NCI-H526 (cell line): ENCODE data around the gene CCNQ.
A peak's percentile ranks its signal among the peaks of the same experiment; 100 is the strongest.

ENCODE experiments used
- DNase-seq, 2 experiments: peaks; one replicate each; lab custom pipeline; 2025; lab: John Stamatoyannopoulos, UW

Gene CCNQ

GRCh38 chrX:153596981-153597750 is 1.8 kb downstream of the CCNQ start:
- DNase-seq: no peak

GRCh38 chrX:153595859-153596857 is 2.8 kb downstream of the CCNQ start:
- DNase-seq: no peak

- no peak for DNase-seq
These were observed 3.6 kb downstream of the CCNQ start for GRCh38 chrX:153595387-153595786.

GRCh38 chrX:153593811-153594500 is 5.0 kb downstream of the CCNQ start:
- DNase-seq: no peak

- no peak for DNase-seq
These were observed 5.8 kb downstream of the CCNQ start for GRCh38 chrX:153592966-153593688.

- no peak for DNase-seq
These were observed 6.7 kb downstream of the CCNQ start for GRCh38 chrX:153592091-153592833.

- peak; percentile 25 to 56 for DNase-seq
These were observed 7.7 kb downstream of the CCNQ start for GRCh38 chrX:153590961-153591956.

- no peak for DNase-seq
These were observed 10.0 kb downstream of the CCNQ start for GRCh38 chrX:153588782-153589446.

GRCh38 chrX:153588021-153588781 is 10.7 kb downstream of the CCNQ start:
- no peak for DNase-seq

- DNase-seq: no peak
These were observed 11.6 kb downstream of the CCNQ start for GRCh38 chrX:153587342-153587741.

- DNase-seq: no peak
These were observed 13.1 kb downstream of the CCNQ start for GRCh38 chrX:153585827-153586226.

GRCh38 chrX:153583433-153583832 is 15.5 kb downstream of the CCNQ start:
- no peak for DNase-seq

GRCh38 chrX:153582896-153583295 is 16.0 kb downstream of the CCNQ start:
- peak; percentile 20 to 72 for DNase-seq

GRCh38 chrX:153580700-153581386 is 18.1 kb downstream of the CCNQ start:
- peak in 1 of 2 experiments; percentile 48 for DNase-seq

- no peak for DNase-seq
These were observed 20.1 kb downstream of the CCNQ start for GRCh38 chrX:153578889-153579288.

- DNase-seq: no peak
These were observed 20.6 kb downstream of the CCNQ start for GRCh38 chrX:153578200-153578835.

- no peak for DNase-seq
These were observed 22.0 kb downstream of the CCNQ start for GRCh38 chrX:153576961-153577360.
